GM21526 (cell line): ENCODE results near the gene TAF15.
A peak's percentile ranks its signal among the peaks of the same experiment; 100 is the strongest.

ENCODE experiments used
- ATAC-seq: cut with Tn5 transposase; IDR thresholded peaks from one replicate; pipeline ENCODE4 v1.9.1; 2021; ENCODE audit warnings: moderate library complexity; ENCODE audit not compliant: unreplicated experiment, low FRiP score

The TAF15 gene

DNA sequence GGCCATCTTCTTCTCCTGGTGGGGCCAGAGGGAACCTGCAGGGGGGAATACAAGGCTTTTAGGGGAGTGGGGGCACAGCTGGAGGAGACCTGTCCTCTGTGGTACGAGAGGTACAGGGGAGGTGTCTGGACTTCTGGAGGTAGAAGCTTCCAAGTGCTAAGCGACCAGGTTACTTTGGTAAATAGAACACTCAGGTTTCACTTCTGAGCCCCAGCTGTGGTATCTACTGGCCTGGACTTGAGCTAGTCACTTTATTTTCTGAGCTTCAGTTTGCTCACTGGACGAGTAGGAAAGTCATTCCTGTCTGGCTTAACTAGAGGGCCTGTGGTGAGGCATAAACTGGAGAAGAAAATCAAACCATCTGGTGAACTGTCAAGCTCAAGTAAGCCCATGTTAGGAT is 59.5 kb downstream of the TAF15 start, which contains the start of gene HEATR9:
Gene HEATR9, minus strand, starts transcription at position 155 of the 400 bp plus-strand sequence. Its CDS starts 149 bp downstream, at position 6.
- ATAC-seq = no peak

DNA sequence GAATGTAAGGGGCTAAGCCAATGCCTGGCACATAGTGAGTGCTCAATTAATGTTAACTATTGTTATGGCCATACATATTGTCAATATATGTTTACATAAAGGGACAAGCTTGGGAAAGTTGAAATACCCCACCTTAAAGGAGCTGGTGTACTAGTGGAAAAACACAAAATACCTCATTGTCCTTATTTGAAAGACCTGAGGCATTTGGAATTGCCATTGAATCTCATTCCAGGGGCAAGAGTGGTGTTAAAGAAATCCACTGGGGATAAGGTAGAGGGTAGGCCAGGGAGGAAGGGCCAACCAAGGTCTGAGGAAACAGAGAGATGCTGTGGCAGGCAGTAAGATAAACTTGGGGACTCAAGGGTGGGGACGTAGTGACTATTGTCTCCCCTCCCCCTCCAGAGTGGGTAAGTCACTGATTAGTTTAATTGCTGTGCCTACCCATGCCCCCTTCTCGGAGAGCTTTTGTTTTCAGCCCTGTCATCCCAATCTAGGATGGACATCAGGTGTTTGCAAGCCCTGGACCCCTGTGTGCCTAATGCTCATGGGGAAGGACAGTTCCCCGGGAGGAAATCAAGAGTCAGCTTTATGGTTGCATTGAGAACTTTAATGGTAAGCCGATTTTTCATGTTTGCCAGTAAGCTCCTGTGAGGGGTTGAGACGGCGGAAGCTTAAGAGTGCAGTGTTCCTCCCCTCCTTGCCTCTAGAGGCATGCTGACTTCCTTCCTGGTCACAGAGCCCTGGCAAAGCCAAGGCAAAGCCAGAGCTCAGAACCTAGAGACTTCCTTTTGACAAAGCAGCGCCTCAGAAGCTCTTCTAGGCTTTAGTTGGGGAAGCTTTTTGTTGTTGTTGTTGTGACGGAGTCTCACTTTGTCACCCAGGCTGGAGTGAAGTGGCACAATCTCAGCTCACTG is 61.9 kb downstream of the TAF15 start:
- no peak for ATAC-seq

DNA sequence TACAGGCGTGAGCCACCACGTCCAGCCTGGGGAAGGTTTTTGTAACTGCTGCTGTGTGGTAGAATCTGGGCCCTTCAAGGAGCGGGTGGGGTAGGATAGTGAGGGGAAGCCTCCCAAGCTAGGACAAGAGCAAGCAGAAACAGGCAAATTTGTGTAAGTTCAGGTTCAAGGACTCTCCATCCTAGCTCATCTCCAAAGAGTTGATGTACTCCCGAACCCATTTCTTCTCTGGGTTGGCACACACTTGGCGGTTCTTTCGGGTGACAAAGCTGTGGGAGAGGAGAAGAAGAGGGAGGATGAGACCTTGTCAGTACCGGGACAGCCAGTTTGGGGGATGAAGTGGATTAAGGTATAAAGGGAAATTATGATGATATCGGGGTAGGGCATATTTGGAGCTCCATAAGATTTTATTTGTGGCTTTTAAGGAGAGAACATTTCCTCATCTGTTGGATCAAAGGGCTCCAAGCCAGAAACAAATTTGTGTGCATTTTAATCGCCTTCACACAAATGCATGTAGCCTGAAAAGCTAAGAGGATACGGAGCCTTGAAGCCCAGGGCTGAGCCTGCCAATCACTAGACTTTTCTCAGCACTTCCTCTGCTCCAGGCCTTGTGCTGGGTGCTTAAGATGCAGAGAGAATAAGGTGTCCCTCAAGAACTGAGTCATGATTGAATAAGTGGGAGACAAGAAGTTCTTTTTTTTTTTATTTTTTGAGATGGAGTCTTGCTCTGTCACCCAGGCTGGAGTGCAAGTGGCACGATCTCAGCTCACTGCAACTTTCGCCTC is 63.1 kb downstream of the TAF15 start:
- ATAC-seq = no peak

DNA sequence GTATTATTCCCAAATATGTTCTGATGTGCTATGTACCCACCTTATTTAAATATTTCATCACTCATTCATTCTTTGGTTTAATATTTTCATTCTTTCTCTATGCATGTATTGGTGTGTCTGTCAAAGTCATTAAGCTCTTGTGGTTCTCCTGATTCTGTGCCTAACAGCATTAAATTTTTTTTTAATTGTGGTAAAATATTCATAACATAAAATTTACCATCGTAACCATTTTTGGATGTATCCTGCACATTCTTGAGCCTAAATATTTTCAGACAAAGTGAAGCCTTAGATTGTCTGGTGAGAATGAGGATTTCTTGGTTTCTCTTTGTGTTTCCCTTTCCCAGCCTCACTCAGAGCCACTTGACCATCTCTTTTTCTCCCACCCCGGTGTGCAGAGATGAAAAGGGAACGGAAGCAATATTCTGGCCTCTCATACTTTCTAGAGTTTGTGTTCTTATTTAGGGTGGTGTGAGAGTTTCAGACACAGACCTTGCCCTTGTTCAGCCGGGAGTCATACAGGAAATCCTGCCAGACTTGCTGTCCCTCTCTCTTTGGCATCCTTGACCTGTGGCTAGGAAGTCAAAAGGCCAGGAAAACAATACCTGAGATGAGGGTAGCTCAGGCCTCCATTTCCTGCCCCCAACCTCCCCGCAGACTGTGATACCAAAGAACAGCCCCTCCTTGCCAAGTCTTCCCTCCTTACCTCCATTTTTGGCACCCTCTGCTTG is 66.0 kb downstream of the TAF15 start:
- no peak for ATAC-seq

DNA sequence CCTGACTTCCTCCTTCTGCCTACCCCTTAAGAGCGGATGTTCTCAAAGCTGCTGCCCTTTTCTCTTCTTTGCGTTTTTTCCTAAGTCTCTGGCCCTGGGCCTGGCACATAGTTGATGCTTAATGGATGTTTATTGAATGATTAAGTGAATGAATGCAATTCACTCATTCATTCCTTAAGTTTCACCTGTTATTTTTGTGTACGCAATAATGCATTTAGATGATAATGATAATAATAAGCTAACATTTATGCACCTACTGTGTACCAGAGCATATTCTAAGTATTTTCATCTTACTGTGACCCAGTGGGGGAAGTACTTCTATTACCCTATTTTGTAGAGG is 66.5 kb downstream of the TAF15 start:
- ATAC-seq = no peak

DNA sequence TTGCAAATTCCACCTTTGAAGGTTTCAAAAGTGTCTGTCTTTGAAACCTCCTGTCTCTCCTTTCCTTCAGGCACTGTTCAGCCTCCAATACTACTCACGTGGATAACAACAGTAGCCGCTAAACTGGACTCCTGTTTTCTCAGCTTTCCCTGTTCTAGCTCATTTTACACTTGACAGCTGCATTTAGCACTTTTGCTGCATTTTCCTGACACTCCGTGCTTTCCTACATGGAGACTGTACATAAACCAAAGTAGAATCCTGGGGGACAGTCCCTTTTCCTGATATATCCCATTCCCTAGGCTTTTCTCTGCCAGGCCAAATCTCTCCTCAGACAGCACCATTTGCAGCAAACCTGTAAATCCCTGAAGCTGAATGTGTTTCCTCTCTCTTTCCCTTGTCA is 67.2 kb downstream of the TAF15 start:
- no peak for ATAC-seq

DNA sequence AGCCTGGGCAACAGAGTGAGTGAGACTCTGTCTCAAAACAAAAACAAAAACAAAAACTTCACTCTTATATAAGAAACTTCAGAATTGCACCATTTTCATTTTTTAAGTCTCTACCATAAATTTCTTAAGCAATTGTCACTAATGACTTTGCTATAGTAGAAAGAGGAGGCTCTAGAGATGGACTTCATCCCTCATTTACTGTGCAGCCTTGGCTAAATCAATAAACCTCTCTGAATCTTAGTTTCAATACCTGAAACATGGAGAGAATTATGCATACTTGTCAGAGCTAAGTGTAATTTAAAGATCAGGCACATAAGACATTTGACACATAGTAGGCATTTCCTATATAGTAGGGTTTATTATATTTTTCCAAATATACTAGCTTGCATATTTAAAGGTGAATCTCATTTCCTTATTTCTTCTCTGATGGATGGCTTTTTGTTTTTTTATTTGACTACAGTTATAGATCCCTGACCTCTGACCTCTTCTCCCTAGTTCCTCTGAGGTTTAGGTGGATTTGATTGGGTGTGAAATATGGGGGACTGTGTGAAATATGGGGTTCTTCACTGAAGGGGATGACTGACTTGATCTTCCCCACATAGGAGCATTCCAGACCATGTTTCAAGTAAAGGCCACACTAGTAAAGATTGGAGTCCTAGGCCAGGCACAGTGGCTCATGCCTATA is 68.2 kb downstream of the TAF15 start:
- ATAC-seq = no peak

DNA sequence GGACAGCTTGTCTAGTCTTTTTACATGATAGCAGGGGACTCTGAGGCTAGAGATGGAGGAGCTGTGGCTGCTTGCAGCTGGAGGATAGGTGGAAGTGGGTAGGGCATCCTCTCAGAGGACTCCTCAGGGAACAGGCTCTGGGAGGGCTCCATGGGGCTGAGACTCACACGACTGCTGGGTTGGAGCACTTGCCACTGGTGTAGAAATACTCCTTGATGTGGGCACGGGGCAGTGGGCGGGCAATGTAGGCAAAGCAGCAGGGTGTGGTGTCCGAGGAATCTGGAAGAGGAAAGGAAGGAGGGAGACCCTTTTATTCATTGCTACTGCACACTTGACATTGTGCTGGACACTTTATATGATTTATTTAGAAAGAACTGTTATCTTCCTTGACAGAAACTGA is 69.1 kb downstream of the TAF15 start:
- ATAC-seq = no peak

DNA sequence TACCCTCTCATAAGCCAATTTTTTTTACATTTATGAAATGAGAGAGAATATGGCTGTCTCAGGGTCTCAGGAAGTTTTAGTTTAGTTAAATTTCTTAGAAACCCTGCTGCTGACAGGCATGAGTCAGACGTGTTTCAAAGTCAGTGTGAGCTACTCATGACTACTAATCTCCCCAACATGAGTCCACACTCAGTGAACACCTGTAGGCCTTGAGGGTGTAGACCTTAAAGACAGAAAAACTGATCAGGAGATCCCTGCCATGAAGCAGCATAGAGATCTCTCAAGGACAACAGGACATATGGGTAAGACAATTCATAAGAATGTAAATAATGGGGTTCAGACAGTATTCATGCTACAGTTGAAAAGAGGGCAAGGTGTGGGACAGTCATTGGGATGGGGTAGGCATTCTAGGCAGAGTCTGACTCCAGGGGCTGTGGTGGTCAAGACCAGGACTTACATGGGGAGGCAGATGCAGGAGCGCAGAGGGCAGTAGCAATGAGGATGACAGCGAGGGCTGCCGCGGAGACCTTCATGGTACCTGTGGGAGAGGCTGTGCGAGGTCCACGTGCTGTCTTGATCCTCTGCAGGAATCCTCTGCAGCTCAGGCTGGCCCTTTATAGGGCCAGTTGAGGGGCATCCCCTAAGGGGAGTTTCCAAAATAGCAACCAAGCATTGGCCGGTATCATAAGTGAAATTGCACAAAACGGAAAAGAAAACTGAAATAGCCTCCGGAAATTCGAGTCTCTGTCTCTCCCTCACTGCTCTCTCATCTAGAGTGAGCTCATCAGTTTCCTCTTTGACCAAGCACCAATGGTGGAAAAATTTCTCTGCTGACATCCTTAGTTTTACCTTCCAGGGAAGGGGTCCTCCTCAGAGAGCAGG is 70.7 kb downstream of the TAF15 start, which contains the start of gene CCL5:
Gene CCL5, minus strand, starts transcription at position 588 of the 882 bp plus-strand sequence.
- peak; percentile 75 for ATAC-seq

DNA sequence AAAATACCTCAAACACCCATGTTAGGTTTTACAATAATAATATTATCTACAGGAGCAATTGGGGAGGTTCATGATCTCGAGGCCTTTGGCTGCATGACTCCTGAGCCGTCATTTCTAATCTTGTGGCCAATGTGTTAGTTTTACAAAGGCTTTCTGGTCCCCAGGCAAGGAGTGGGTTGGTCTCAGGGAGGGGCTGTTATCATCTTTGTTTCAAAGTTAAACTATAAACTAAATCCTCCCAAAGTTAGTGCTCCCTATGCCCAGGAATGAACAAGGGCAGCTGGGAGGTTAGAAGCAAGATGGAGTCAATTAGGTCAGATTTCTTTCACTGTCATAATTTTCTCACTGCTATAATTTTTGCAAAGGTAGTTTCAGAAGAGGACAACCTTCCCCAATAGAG is 80.0 kb downstream of the TAF15 start:
- no peak for ATAC-seq

DNA sequence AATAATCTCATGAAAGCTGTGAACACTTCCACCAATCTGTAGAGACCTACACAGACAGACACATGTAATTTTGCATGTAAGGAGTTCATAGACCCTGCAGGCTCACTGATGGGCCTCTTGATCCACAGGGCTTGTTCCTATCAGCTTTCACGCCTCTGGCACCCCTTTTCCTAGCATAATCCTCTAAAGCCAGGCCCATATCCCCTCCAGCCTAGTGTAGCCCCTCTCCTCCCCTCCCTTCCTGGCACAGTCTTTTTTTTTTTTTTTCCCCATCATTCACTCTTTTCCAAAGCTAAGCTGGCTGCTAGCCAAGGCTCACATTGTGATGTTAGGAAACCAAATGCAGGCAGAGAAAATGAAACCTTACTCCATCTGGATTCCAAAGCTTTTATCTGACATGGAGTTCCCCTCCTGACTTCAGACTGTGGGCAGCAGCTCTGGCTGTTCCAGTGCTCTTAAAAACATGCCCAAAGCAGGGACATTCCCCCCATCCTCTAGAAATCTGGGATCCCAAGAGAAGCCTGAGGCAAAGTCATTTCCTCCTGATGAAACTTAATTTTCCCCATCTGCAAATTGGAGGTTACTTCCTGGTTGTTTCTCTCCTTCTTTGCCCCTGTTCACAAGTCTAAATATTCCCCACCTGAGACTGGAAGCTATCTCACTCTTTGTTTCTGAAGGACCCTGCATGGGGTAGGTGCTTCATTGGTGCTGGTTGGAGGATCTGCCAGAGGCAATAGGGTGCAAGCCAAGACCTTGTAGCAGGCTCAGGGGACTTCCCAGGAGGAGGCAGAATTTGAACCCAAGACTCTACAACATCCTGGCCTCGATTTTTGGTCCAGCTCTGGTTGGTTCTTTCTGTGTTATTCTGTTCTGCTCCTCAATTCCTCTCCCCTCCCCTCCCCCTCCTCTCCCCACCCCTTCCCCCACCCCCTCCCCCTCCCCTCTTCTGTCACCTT is 80.8 kb downstream of the TAF15 start:
- no peak for ATAC-seq

DNA sequence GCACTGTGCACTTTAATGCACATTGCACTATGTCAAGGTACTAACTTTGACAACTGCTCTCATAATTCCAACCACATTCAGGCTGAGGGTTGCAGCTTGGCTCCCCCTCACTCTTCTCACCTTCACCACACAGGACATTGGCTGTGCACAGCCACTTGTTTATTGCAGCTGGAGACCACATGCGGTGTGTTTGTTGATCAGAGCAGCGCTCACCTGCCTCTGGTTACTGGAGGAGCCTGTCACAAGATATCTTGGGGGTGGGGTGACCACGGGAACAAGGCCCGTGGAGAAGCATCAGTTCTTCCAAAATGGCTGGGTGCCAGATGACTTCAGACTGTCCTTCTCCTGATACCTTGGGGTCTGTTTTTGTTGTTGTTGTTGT is 81.5 kb downstream of the TAF15 start:
- no peak for ATAC-seq

DNA sequence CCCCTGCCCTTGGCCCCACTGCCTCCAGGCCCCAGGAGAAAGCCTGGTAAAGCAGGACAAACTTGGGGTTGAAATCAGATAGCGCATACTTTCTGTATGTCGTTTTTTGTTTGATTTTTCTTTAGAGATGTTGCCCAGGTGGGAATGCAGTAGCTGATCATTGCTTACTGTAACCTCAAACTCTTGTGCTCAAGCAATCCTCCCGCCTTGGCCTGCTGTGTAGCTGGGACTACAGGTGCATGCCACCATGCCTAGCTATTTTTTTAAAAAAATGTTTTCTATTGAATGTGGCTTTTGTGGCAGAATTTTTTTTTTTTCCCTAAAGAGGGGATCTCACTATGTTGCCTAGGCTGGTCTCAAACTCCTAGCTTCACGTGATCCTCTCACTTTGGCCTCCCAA is 82.0 kb downstream of the TAF15 start:
- no peak for ATAC-seq

DNA sequence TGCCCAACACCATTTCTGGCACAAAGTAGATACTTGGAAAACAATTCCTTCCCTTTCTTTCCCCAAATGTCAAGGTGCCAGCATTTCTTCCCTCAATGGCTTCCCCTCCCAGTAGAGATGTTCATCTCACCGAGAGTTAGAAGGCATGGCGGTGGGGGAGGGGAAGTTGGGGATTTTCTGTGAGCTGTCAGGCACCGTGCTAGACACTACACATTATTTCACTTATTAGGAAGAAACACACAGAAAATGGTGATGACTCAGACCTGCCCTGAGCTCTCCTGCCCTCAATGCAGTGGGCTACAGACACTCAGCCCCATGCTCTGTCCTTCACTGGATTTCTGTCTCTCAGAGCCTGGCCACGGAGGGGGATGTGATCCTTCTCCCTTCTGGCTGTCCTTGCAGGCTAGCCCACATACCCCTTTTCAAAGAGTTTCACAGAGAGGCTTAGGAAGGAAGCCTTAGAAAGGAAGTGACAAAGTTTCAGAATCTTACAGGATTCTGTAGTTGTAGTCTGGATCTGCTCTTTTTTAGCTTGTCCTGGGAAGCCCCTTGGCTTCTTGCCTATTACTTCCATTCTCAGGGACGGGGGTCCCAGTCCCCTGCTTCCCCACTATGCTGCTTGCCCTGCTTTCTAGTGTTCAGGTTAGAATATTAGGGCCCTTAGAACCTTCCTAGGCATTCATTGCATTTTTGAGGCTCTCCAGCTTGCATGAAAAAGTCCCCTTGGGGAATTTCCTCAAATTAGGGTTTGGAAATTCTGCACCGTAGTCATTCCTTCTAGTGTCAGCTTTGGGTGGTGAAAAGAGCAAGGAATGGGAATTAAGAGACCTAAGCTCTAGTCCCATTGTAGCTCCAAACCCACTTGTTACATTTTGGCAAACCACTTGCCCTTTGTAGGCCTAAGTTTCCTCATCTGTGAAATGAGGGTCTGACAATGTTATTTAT is 83.1 kb downstream of the TAF15 start:
- no peak for ATAC-seq

DNA sequence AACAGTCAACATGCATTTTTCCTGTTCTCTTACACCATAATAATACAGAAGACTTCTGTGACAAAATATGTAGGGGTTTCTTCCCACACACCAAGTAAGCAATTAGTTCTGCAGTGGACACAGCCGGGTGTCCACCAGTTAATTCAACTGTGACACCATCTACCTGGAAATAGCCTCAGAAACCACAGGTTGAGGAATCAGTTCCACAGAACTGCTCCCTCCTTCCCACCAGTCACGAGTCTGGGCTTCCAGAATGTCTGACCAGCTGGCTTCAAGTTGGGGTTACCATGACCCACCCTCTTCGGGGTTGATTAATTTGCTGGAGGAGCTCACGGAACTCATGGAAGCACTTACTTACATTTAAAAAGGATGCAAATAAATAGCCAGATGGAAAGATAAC is 84.5 kb downstream of the TAF15 start:
- ATAC-seq = no peak

DNA sequence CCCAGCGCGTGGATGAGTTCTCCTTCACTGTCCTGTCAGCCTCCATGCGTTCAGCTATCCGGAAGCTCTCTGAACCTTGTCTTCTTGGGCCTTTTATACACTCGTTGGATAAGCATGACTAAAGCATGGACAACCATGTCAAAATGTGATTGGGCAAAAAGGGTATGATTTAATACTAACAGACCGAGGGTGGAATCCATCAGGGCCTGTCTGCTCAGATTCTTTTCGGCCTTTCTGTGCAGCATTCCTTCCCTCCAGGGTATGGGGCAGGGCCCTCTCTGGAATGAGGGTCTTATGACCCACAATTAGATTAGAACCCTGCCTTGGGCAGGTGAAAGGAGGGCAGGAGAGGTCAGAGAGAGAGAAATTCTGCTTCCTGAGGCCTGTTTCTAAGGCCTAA is 84.9 kb downstream of the TAF15 start:
- no peak for ATAC-seq
